Endothelial cell (in vitro differentiated cells): ENCODE data around the gene CTCF. TPM values are rescaled to one million over a fixed set of nuclear protein-coding genes. Genes with fewer than 3 reads are reported as not detected.
A peak's percentile ranks its signal among the peaks of the same experiment; 100 is the strongest.

ENCODE experiments used
- DNase-seq: peaks from one replicate; pipeline ENCODE4 v3.0.0; 2021; ENCODE audit warnings: low spot score
- H3K27ac Mint-ChIP-seq: one replicate; pipeline ENCODE4 v1.8.0; 2021; ENCODE audit warnings: mixed read lengths, inconsistent platforms; ENCODE audit not compliant: unreplicated experiment
- H3K27me3 Mint-ChIP-seq: one replicate; pipeline ENCODE4 v1.8.0; 2021; ENCODE audit warnings: mild to moderate bottlenecking, moderate library complexity, mixed read lengths, inconsistent platforms; ENCODE audit not compliant: unreplicated experiment
- H3K36me3 Mint-ChIP-seq: one replicate; pipeline ENCODE4 v1.8.0; 2021; ENCODE audit warnings: mild to moderate bottlenecking, low read depth, mixed read lengths, inconsistent platforms; ENCODE audit not compliant: unreplicated experiment
- H3K4me1 Mint-ChIP-seq: one replicate; pipeline ENCODE4 v1.8.0; 2021; ENCODE audit warnings: mild to moderate bottlenecking, mixed read lengths, inconsistent platforms; ENCODE audit not compliant: unreplicated experiment
- H3K4me3 Mint-ChIP-seq: one replicate; pipeline ENCODE4 v1.8.0; 2021; ENCODE audit warnings: mild to moderate bottlenecking, mixed read lengths, inconsistent platforms; ENCODE audit not compliant: unreplicated experiment
- H3K9me3 Mint-ChIP-seq: one replicate; pipeline ENCODE4 v1.8.0; 2021; ENCODE audit warnings: mixed read lengths, inconsistent platforms; ENCODE audit not compliant: unreplicated experiment
- CTCF ChIP-seq: fragments of 200-600 bp; sonication (generic); IDR thresholded peaks from one replicate; pipeline ENCODE4 v1.5.0; 2021; ENCODE audit warnings: antibody characterized with exemption; ENCODE audit not compliant: unreplicated experiment
- total RNA-seq: library from RNA; stranded (reverse); fragmentation: NEBNext Ultra II Directional; extraction: Animal tissue kit (Norgen Biotek cat#: 25700); gene quantifications from one replicate; pipeline ENCODE4 v1.2.1, GENCODE V29; 2021; ENCODE audit not compliant: unreplicated experiment

The CTCF gene
- total RNA-seq, 1 donor from 2014 or later = 40.1 TPM

- no peaks in the 10 kb centered on the region for H3K9me3 Mint-ChIP-seq
- H3K27me3 Mint-ChIP-seq = peaks cover 4% of the 10 kb centered on the region
- peak overlapping the region; percentile 77 for H3K27ac Mint-ChIP-seq
- H3K36me3 Mint-ChIP-seq = peaks cover 7% of the 10 kb centered on the region
- peak overlapping the region; percentile 87 for H3K4me3 Mint-ChIP-seq
- DNase-seq = no peak
- TF ChIP-seq CTCF = no peak
- peaks cover 19% of the 10 kb centered on the region for H3K4me1 Mint-ChIP-seq
Observed at GRCh38 chr16:67561501-67561823, 864 bp upstream of the CTCF start.

- Mint-ChIP-seq H3K9me3 (no peaks in the 10 kb centered on the region), H3K27me3 (peaks cover 4% of the 10 kb centered on the region), H3K27ac (peak overlapping the region; percentile 77), H3K36me3 (peaks cover 7% of the 10 kb centered on the region), H3K4me3 (peak overlapping the region; percentile 87), H3K4me1 (peaks cover 19% of the 10 kb centered on the region)
- DNase-seq = peak; percentile 96
- TF ChIP-seq CTCF = no peak
Observed at GRCh38 chr16:67561824-67562525, 351 bp upstream of the CTCF start.

GRCh38 chr16:67562918-67563707 is 787 bp downstream of the CTCF start:
- Mint-ChIP-seq H3K27ac (peak overlapping the region; percentile 88), H3K4me3 (peak overlapping the region; percentile 95), H3K27me3 (peaks cover 4% of the 10 kb centered on the region), H3K4me1 (peaks cover 19% of the 10 kb centered on the region), H3K9me3 (no peaks in the 10 kb centered on the region), H3K36me3 (peaks cover 7% of the 10 kb centered on the region)
- peak; percentile 28 for TF ChIP-seq CTCF
- DNase-seq = peak; percentile 73

- Mint-ChIP-seq H3K4me3 (peak overlapping the region; percentile 95), H3K36me3 (peaks cover 7% of the 10 kb centered on the region), H3K27me3 (peaks cover 4% of the 10 kb centered on the region), H3K27ac (peak overlapping the region; percentile 88), H3K4me1 (peaks cover 19% of the 10 kb centered on the region), H3K9me3 (no peaks in the 10 kb centered on the region)
- no peak for TF ChIP-seq CTCF
- no peak for DNase-seq
Observed at GRCh38 chr16:67563708-67564468, 1.6 kb downstream of the CTCF start.
